Stimulated activated naive CD8-positive, alpha-beta T cell treated with anti-CD3 and anti-CD28 coated beads, Interleukin-15, Interleukin-2, amounts not matched to agents 100 ng/mL and 50 ng/mL, for 24 hours (primary cell): ENCODE data around the gene TEX51.

Experiments
- H3K27ac Mint-ChIP-seq: one replicate; pipeline ENCODE4 v1.8.0; 2021; ENCODE audit warnings: mild to moderate bottlenecking, mixed read lengths
- H3K27me3 Mint-ChIP-seq: one replicate; pipeline ENCODE4 v1.8.0; 2021; ENCODE audit warnings: mixed read lengths
- H3K36me3 Mint-ChIP-seq: one replicate; pipeline ENCODE4 v1.8.0; 2021; ENCODE audit warnings: low read depth, mixed read lengths
- H3K4me1 Mint-ChIP-seq: one replicate; pipeline ENCODE4 v1.8.0; 2021; ENCODE audit warnings: low read depth, mixed read lengths
- H3K4me3 Mint-ChIP-seq: one replicate; pipeline ENCODE4 v1.8.0; 2021; ENCODE audit warnings: mild to moderate bottlenecking, mixed read lengths
- H3K9me3 Mint-ChIP-seq: one replicate; pipeline ENCODE4 v1.8.0; 2021; ENCODE audit warnings: mixed read lengths

The TEX51 gene

DNA sequence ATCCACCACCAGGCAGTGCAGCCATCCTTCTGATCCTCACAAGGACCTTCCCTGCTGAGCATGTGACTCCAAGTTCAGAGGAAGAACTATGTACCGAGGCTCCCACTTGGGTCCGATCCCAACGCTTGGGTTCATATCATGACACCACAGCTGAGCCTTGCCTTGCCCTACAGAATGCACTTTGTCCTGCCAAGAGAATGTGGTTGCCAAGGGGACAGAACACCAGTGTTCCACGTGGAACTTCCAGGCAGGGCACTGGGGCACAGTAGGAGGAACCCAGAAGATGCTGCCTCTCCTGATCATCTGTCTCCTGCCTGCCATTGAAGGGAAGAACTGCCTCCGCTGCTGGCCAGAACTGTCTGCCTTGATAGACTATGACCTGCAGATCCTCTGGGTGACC lies at the start of gene TEX51:
Gene TEX51, plus strand, starts transcription at position 255 of the 400 bp plus-strand sequence. Its CDS starts 29 bp downstream, at position 284.
- Mint-ChIP-seq H3K27me3 (peaks cover 7% of the 10 kb centered on the region), H3K36me3 (no peaks in the 10 kb centered on the region), H3K4me3 (no peak within 1 kb of the TSS), H3K27ac (peak within 1 kb of the TSS; percentile 23), H3K4me1 (no peaks in the 10 kb centered on the region), H3K9me3 (peaks cover 11% of the 10 kb centered on the region)

DNA sequence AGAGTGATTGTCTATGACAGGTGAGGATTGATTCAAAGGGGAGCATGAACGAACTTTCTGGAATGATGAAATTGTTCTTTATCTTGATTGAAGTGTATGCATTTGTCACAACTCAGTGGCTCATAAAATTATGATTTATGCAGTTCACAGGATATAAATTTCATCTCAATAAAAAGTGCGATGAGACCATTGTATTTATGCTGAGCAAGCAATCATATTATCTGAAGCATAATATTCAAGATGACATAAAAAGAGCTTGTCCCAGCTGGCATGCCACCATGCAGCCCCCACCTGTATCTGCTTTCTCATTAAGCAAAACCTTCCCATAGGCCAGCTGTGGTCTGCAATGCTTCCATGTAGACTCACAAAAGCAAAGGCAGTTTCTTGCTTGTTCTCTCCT lies 49.6 kb upstream of the TEX51 start:
- no peaks in the 10 kb centered on the region for H3K36me3 Mint-ChIP-seq
- H3K4me1 Mint-ChIP-seq, result no peaks in the 10 kb centered on the region
- H3K27me3 Mint-ChIP-seq, result peaks cover 6% of the 10 kb centered on the region
- H3K9me3 Mint-ChIP-seq, result peaks cover 4% of the 10 kb centered on the region
- no peak overlapping the region for H3K4me3 Mint-ChIP-seq
- no peak overlapping the region for H3K27ac Mint-ChIP-seq

DNA sequence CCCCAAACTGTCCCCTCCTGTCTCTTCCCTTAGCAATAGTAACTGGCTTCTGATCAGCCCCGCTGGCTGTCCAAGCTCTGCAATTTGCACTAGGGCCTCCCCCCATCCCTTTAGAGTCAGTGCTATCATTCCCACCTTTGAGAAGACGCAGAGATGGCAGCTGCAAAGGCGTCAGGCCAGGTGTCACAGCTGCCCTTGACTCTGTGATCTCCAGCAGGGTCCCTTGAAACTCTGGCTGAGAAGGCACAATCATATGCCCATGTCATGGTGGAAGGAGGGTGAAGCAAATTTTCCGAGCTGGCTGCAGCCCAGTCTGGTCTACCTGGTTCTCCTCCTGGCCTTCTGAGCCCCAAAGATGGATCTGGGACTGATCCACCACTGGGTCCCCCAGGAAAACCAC lies 49.2 kb upstream of the TEX51 start:
- Mint-ChIP-seq H3K27ac (no peak overlapping the region), H3K36me3 (no peaks in the 10 kb centered on the region), H3K4me1 (no peaks in the 10 kb centered on the region), H3K27me3 (peaks cover 6% of the 10 kb centered on the region), H3K9me3 (peaks cover 4% of the 10 kb centered on the region), H3K4me3 (no peak overlapping the region)

- no peaks in the 10 kb centered on the region for H3K36me3 Mint-ChIP-seq
- H3K4me1 Mint-ChIP-seq, result no peaks in the 10 kb centered on the region
- no peak overlapping the region for H3K27ac Mint-ChIP-seq
- H3K27me3 Mint-ChIP-seq, result peaks cover 6% of the 10 kb centered on the region
- peaks cover 4% of the 10 kb centered on the region for H3K9me3 Mint-ChIP-seq
- H3K4me3 Mint-ChIP-seq, result no peak overlapping the region
Observed at GRCh38 chr2:126849991-126850535, 48.6 kb upstream of the TEX51 start.

GRCh38 chr2:126850940-126851339 lies 47.8 kb upstream of the TEX51 start:
- H3K4me3 Mint-ChIP-seq, result no peak overlapping the region
- H3K27ac Mint-ChIP-seq, result no peak overlapping the region

GRCh38 chr2:126851756-126852155 lies 46.9 kb upstream of the TEX51 start:
- H3K4me1 Mint-ChIP-seq, result no peaks in the 10 kb centered on the region
- peaks cover 3% of the 10 kb centered on the region for H3K27me3 Mint-ChIP-seq
- no peaks in the 10 kb centered on the region for H3K36me3 Mint-ChIP-seq

More at GRCh38 chr2:126850940-126851339, 47.8 kb upstream of the TEX51 start:
- H3K27me3 Mint-ChIP-seq, result peaks cover 6% of the 10 kb centered on the region
- H3K9me3 Mint-ChIP-seq, result peaks cover 4% of the 10 kb centered on the region
- H3K4me1 Mint-ChIP-seq, result no peaks in the 10 kb centered on the region
- no peaks in the 10 kb centered on the region for H3K36me3 Mint-ChIP-seq

DNA sequence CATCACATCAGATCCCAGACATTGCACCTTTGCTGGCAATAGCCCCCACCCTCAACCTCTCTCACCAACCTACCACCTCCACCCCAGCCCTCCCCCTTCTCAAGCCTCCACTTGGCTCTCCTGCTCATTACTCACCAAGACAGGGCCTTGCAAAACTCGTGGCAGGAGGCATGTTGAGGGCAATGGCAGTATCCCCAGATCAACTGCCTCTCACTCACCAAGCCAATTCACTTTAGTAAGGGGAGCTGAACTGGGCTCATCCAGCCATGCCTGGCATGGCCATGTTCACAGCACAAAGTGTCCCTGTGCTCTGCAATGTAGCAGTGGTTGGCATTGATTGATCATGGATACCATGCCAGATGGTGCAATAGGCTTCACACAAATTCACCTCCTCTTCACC lies 46.3 kb upstream of the TEX51 start:
- Mint-ChIP-seq H3K27me3 (no peaks in the 10 kb centered on the region), H3K4me3 (no peak overlapping the region)

More at GRCh38 chr2:126851756-126852155, 46.9 kb upstream of the TEX51 start:
- H3K4me3 Mint-ChIP-seq, result no peak overlapping the region
- peaks cover 4% of the 10 kb centered on the region for H3K9me3 Mint-ChIP-seq
- no peak overlapping the region for H3K27ac Mint-ChIP-seq

GRCh38 chr2:126855606-126856005 lies 43.1 kb upstream of the TEX51 start:
- Mint-ChIP-seq H3K27me3 (no peaks in the 10 kb centered on the region), H3K9me3 (peaks cover 4% of the 10 kb centered on the region), H3K4me3 (no peak overlapping the region), H3K27ac (no peak overlapping the region), H3K4me1 (no peaks in the 10 kb centered on the region), H3K36me3 (no peaks in the 10 kb centered on the region)

More for the DNA sequence above, 46.3 kb upstream of the TEX51 start:
- peaks cover 4% of the 10 kb centered on the region for H3K9me3 Mint-ChIP-seq
- H3K4me1 Mint-ChIP-seq, result no peaks in the 10 kb centered on the region
- no peak overlapping the region for H3K27ac Mint-ChIP-seq
- H3K36me3 Mint-ChIP-seq, result no peaks in the 10 kb centered on the region

GRCh38 chr2:126856403-126856802 lies 42.3 kb upstream of the TEX51 start:
- Mint-ChIP-seq H3K9me3 (peaks cover 4% of the 10 kb centered on the region), H3K27ac (no peak overlapping the region), H3K27me3 (no peaks in the 10 kb centered on the region), H3K4me1 (no peaks in the 10 kb centered on the region), H3K4me3 (no peak overlapping the region), H3K36me3 (no peaks in the 10 kb centered on the region)

GRCh38 chr2:126857502-126857901 lies 41.2 kb upstream of the TEX51 start:
- H3K36me3 Mint-ChIP-seq, result no peaks in the 10 kb centered on the region
- no peak overlapping the region for H3K4me3 Mint-ChIP-seq
- H3K27me3 Mint-ChIP-seq, result no peaks in the 10 kb centered on the region

GRCh38 chr2:126858013-126858412 lies 40.7 kb upstream of the TEX51 start:
- no peak overlapping the region for H3K4me3 Mint-ChIP-seq
- peaks cover under 1% of the 10 kb centered on the region for H3K9me3 Mint-ChIP-seq
- H3K4me1 Mint-ChIP-seq, result no peaks in the 10 kb centered on the region
- H3K27ac Mint-ChIP-seq, result no peak overlapping the region
- H3K27me3 Mint-ChIP-seq, result no peaks in the 10 kb centered on the region
- H3K36me3 Mint-ChIP-seq, result no peaks in the 10 kb centered on the region

More at GRCh38 chr2:126857502-126857901, 41.2 kb upstream of the TEX51 start:
- Mint-ChIP-seq H3K27ac (no peak overlapping the region), H3K4me1 (no peaks in the 10 kb centered on the region), H3K9me3 (peaks cover 4% of the 10 kb centered on the region)

DNA sequence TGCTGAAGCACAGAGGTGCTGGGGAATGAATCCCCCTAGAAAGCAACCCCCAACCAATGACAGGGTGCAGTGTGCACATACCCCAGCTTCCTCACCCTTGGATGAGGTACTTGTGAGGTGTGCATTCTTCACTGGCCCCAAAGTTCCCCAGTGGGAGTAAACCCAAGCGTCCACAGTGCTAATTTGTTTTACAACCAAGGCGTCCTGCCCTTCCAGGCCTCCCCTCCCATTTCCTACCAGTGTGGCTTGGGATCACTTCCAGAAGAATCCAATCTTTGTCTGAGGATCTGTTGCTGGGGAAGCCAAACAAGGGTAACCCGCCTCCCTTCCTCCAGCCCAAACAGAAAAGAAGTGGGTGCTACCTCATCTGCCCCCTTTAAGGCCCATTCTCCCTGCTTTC lies 40.3 kb upstream of the TEX51 start:
- no peaks in the 10 kb centered on the region for H3K27me3 Mint-ChIP-seq
- H3K27ac Mint-ChIP-seq, result no peak overlapping the region
- H3K36me3 Mint-ChIP-seq, result no peaks in the 10 kb centered on the region
- H3K9me3 Mint-ChIP-seq, result no peaks in the 10 kb centered on the region
- no peaks in the 10 kb centered on the region for H3K4me1 Mint-ChIP-seq
- H3K4me3 Mint-ChIP-seq, result no peak overlapping the region

GRCh38 chr2:126858991-126859390 lies 39.7 kb upstream of the TEX51 start:
- no peaks in the 10 kb centered on the region for H3K4me1 Mint-ChIP-seq
- no peaks in the 10 kb centered on the region for H3K36me3 Mint-ChIP-seq
- no peaks in the 10 kb centered on the region for H3K27me3 Mint-ChIP-seq
- H3K9me3 Mint-ChIP-seq, result no peaks in the 10 kb centered on the region
- no peak overlapping the region for H3K27ac Mint-ChIP-seq
- H3K4me3 Mint-ChIP-seq, result no peak overlapping the region

DNA sequence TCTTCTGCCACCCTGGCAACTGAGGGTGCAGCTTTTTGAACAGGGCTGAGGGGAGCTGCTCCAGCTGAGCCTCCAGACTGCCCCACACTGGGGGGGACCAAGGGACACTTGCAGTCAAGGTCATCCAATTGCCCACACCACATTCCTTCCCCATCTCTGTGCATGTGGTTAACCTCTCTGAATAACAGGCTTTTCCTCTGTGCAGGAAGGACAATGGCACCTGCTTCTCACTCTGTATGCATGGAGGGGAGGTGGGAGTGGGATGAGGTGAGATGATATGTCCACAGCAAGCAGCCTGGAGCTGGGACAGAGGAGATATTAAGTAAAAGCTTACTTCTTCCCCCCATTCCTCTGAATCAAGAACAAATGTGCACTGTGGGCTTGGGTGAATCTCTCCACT lies 39.1 kb upstream of the TEX51 start:
- Mint-ChIP-seq H3K4me3 (no peak overlapping the region), H3K27ac (no peak overlapping the region), H3K9me3 (no peaks in the 10 kb centered on the region), H3K27me3 (no peaks in the 10 kb centered on the region), H3K36me3 (no peaks in the 10 kb centered on the region), H3K4me1 (no peaks in the 10 kb centered on the region)

DNA sequence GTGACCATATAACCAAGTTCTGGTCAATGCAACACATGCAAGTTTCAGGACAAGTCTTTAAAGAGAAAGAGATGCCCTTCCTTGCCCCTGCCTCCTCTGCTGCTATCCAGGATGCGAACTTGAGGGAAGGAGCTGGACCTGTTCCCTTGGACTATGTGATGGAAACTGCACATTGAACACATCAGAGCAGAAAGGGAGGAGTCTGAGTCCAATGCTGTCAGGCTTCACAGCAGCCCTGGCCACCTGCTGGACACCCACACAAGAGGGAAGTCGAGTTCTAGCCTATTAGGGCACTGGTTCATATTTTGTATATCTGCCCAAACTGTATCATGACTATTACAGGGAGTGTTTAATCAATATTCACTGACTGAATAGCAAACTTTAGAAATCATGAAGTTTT lies 38.3 kb upstream of the TEX51 start:
- Mint-ChIP-seq H3K27me3 (peaks cover 2% of the 10 kb centered on the region), H3K27ac (no peak overlapping the region), H3K4me3 (no peak overlapping the region), H3K9me3 (no peaks in the 10 kb centered on the region), H3K4me1 (no peaks in the 10 kb centered on the region), H3K36me3 (no peaks in the 10 kb centered on the region)

GRCh38 chr2:126862730-126863129 lies 36.0 kb upstream of the TEX51 start:
- peaks cover 9% of the 10 kb centered on the region for H3K27me3 Mint-ChIP-seq
- no peak overlapping the region for H3K27ac Mint-ChIP-seq
- H3K4me3 Mint-ChIP-seq, result no peak overlapping the region
- no peaks in the 10 kb centered on the region for H3K4me1 Mint-ChIP-seq
- no peaks in the 10 kb centered on the region for H3K9me3 Mint-ChIP-seq
- H3K36me3 Mint-ChIP-seq, result no peaks in the 10 kb centered on the region
